Measurements from ENCODE around the gene TLL1. TPM values are rescaled to one million over a fixed set of nuclear protein-coding genes. Genes with fewer than 3 reads are reported as not detected.

TLL1 gene
- total and polyA plus RNA-seq, 8 donors: 0.65 to 3.0 (median 1.6) TPM

DNA sequence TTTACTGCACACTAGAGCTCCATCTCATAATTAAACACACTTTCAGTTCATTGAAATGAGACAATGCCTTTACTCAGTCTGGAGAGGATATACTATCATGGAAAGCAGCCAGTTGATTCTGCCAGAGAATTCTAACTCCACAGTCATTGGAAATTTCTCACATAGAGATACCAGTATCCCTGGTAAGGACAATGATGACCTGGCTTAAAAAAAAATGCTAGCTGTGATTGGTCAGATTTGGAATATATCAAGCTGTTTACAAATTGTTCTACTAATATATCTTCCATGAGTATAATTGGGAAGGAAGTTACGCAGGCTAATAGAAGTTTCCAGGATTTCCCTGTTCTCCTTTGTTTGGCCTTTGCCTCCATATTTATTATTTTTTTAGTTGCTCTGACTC is 34.5 kb upstream of the TLL1 start:
- no peaks in the 10 kb centered on the region for H3K27me3 ChIP-seq
- no peaks in the 10 kb centered on the region for H3K4me1 ChIP-seq
- TF ChIP-seq, protein P1, sequence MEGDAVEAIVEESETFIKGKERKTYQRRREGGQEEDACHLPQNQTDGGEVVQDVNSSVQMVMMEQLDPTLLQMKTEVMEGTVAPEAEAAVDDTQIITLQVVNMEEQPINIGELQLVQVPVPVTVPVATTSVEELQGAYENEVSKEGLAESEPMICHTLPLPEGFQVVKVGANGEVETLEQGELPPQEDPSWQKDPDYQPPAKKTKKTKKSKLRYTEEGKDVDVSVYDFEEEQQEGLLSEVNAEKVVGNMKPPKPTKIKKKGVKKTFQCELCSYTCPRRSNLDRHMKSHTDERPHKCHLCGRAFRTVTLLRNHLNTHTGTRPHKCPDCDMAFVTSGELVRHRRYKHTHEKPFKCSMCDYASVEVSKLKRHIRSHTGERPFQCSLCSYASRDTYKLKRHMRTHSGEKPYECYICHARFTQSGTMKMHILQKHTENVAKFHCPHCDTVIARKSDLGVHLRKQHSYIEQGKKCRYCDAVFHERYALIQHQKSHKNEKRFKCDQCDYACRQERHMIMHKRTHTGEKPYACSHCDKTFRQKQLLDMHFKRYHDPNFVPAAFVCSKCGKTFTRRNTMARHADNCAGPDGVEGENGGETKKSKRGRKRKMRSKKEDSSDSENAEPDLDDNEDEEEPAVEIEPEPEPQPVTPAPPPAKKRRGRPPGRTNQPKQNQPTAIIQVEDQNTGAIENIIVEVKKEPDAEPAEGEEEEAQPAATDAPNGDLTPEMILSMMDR (IDR thresholded peaks at IDR 0.05): no peak
- no peak overlapping the region for H3K4me3 ChIP-seq
- no peak for DNase-seq
- WGBS, 2 donors: 96 to 100% methylated on average over 1 of the region's 1 CpG
- no peak for FAIRE-seq
- H3K36me3 ChIP-seq: no peaks in the 10 kb centered on the region
- no peak overlapping the region for H3K27ac ChIP-seq
- ATAC-seq: no peak
- H3K9me3 ChIP-seq: no peaks in the 10 kb centered on the region
- intact Hi-C loops (cut with DNase I): no loop called here

DNA sequence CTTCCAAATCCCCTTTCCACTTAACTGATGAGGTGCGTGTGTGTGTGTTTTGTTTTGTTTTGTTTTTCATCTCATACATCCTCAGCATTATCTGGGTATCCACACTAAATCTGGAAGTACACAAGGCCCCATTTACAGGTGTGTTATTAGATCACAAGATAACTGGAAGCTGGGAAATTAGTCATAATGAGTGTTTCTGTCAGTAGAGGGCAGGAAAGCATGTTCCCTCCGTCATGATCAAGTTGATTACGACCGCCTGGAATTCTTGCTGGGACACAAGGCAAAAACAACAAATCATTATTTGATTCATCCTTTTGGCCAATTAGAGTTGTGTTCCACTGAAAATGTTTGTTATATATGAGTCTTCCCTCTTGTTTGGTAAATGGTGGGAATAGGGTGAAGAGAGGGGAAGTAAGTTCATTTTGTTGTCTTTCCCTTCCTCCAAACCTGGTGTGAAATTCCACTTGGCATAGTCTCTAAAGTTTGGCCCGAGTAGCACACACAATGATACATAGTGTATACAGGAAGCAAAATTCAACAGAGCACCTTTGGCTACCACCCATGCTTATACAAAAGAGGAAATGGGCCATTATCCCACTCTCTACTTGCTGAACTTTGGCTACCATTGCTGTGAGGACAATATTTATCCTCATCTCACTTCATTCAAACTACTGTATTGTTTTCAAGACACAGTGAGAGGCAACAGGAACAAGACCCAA is 33.3 kb upstream of the TLL1 start:
- TF ChIP-seq, protein P1 (IDR thresholded peaks at IDR 0.05): no peak
- no peak overlapping the region for H3K4me3 ChIP-seq
- WGBS, 2 donors: 73 to 75% methylated on average over 5 of the region's 5 CpGs
- DNase-seq (no peak), ATAC-seq (no peak), FAIRE-seq (no peak)
- H3K27me3 ChIP-seq: no peaks in the 10 kb centered on the region
- H3K36me3 ChIP-seq: no peaks in the 10 kb centered on the region
- no peak overlapping the region for H3K27ac ChIP-seq
- intact Hi-C loops (cut with DNase I): no loop called here
- H3K4me1 ChIP-seq: no peaks in the 10 kb centered on the region
- H3K9me3 ChIP-seq: no peaks in the 10 kb centered on the region

DNA sequence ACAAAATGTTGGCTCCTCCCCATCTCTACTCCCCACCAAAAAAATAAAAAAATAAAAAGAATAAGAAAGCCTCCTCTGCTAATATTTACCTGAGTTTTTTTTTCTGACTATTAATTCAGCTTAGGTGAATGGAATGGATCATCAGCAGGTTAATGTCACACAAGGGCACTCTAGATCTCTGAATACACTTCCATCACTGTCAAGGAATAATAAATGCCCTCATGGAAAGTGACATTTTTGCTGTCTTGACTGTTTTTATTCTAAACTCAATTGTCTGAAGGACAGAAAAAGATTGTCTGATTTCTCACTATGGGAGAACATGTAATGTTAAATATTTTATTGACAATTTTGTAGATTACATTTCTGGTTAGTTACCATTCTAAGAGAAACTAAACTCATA is 30.4 kb upstream of the TLL1 start:
- FAIRE-seq (no peak), DNase-seq (no peak), ATAC-seq (no peak)
- no peaks in the 10 kb centered on the region for H3K36me3 ChIP-seq
- no peak overlapping the region for H3K4me3 ChIP-seq
- intact Hi-C loops (cut with DNase I): no loop called here
- H3K4me1 ChIP-seq: no peaks in the 10 kb centered on the region
- H3K27ac ChIP-seq: no peak overlapping the region
- TF ChIP-seq, protein P1 (IDR thresholded peaks at IDR 0.05): no peak
- H3K9me3 ChIP-seq: no peaks in the 10 kb centered on the region
- no peaks in the 10 kb centered on the region for H3K27me3 ChIP-seq

DNA sequence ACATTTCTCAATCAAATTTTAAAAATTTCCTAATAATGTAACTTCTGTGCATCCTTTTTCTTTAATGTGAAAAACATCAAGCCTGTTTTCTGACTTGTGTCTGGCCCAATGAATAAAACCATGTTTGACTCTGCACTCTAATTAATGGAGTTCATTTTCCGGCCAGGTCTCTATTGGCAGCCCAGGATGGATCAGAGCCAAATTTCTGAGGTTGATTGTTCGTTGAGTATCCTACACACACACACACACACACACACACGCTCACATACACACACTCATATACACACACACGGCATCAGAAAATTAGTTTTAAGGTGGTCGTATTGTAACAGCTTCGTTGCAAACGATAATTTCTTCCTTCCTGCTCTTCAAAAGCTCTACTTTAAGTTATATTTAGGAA is 28.9 kb upstream of the TLL1 start:
- no peaks in the 10 kb centered on the region for H3K36me3 ChIP-seq
- ATAC-seq (no peak), FAIRE-seq (no peak), DNase-seq (no peak)
- WGBS, 2 donors: 62 to 64% methylated on average over 7 of the region's 7 CpGs
- intact Hi-C loops (cut with DNase I): no loop called here
- no peaks in the 10 kb centered on the region for H3K27me3 ChIP-seq
- H3K27ac ChIP-seq: no peak overlapping the region
- TF ChIP-seq, protein P1 (IDR thresholded peaks at IDR 0.05): no peak
- H3K4me3 ChIP-seq: no peak overlapping the region
- H3K9me3 ChIP-seq: no peaks in the 10 kb centered on the region
- H3K4me1 ChIP-seq: no peaks in the 10 kb centered on the region

DNA sequence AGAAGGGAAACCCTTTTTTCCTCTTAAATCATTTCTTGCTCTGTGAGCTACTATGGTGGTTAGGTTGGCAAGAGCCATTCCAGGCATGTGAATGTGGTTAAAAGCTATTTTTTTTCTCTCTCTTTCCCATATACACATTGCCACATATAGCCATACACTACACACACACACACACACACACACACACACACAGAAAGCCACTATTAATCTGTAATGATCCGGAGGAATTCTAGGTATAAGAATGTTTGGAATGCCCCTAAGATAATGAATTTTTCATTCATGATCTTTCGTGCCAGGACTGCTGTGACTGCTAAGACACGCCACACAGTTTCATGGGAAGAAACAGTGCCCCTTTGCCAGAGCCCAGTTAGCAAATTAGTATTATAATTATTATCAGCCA is 21.8 kb upstream of the TLL1 start:
- TF ChIP-seq, protein P1 (IDR thresholded peaks at IDR 0.05): no peak
- Histone ChIP-seq H3K4me1 (no peaks in the 10 kb centered on the region), H3K36me3 (no peaks in the 10 kb centered on the region), H3K4me3 (no peak overlapping the region), H3K27ac (no peak overlapping the region), H3K9me3 (no peaks in the 10 kb centered on the region), H3K27me3 (no peaks in the 10 kb centered on the region)
- ATAC-seq: no peak
- WGBS, 2 donors: 54 to 56% methylated on average over 3 of the region's 3 CpGs
- no peak for DNase-seq
- FAIRE-seq: no peak
- intact Hi-C loops (cut with DNase I): no loop called here
